GM12891 (cell line): Measurements from ENCODE around the gene PCGF3.

Experiments used
- PAX5 ChIP-seq: IDR thresholded peaks from 2 replicates; pipeline ENCODE4 v1.6.1; 2011; ENCODE audit warnings: low read length, moderate library complexity, mild to moderate bottlenecking; ENCODE audit not compliant: insufficient read depth, severe bottlenecking
- POLR2A ChIP-seq: IDR thresholded peaks from 2 replicates; pipeline ENCODE4 v1.6.1; 2011; ENCODE audit warnings: low read depth, low read length, control low read depth
- POLR2AphosphoS5 ChIP-seq: IDR thresholded peaks from 2 replicates; pipeline ENCODE4 v1.6.1; 2011; ENCODE audit warnings: low read depth, low read length, control low read depth
- POU2F2 ChIP-seq: IDR thresholded peaks from 2 replicates; pipeline ENCODE4 v1.6.1; 2011; ENCODE audit warnings: low read depth, mild to moderate bottlenecking, control low read depth, low read length, moderate library complexity
- SPI1 ChIP-seq: IDR thresholded peaks from 2 replicates; pipeline ENCODE4 v1.6.1; 2011; ENCODE audit warnings: low read depth, low read length, control low read depth
- TAF1 ChIP-seq: IDR thresholded peaks from 2 replicates; pipeline ENCODE4 v1.6.1; 2011; ENCODE audit warnings: low read depth, low read length, control low read depth

- TF ChIP-seq POLR2AphosphoS5, result no peak
- TF ChIP-seq POLR2A, result no peak
- TF ChIP-seq SPI1, result no peak
- TF ChIP-seq TAF1, result no peak
- no peak for TF ChIP-seq POU2F2
- TF ChIP-seq PAX5, result no peak
These were observed 56.1 kb downstream of the PCGF3 start for GRCh38 chr4:761739-762138.
